Calu3 (cell line): ENCODE results near the gene SERF1A. TPM values are rescaled to one million over a fixed set of nuclear protein-coding genes. Genes with fewer than 3 reads are reported as not detected.
"Not testable (repeated sequence)": the region's sequence is repeated elsewhere in the genome, so short reads cannot be mapped to it uniquely, and the experiment has no call there.

ENCODE experiments used
- Bru-seq: library from RNA; stranded (reverse); fragments of 400-500 nt; gene quantifications from one replicate; lab custom pipeline; 2021; lab: Mats Ljungman, UMichigan
- BruChase-seq, 2 experiments: library from RNA; stranded (reverse); fragments of 400-500 nt; gene quantifications; one replicate each; lab custom pipeline; 2021; lab: Mats Ljungman, UMichigan
- BruUV-seq: library from RNA; stranded (reverse); fragments of 400-500 nt; replicated peaks from 2 replicates; lab custom pipeline; 2021; lab: Mats Ljungman, UMichigan
- CTCF ChIA-PET: fragments of 300-600 bp; sonication (Branson Sonifier 250); formaldehyde crosslinking; loops from one replicate; lab custom pipeline; 2022; ENCODE audit warnings: antibody characterized with exemption; lab: Charles Lee
- DNase-seq: peaks from one replicate; pipeline ENCODE4 v3.0.0; 2022
- H3K27ac Mint-ChIP-seq: one replicate; pipeline ENCODE4 v1.8.0; 2022; ENCODE audit warnings: mixed read lengths; ENCODE audit not compliant: unreplicated experiment
- H3K27me3 Mint-ChIP-seq: one replicate; pipeline ENCODE4 v1.8.0; 2022; ENCODE audit warnings: mixed read lengths; ENCODE audit not compliant: unreplicated experiment
- H3K36me3 Mint-ChIP-seq: one replicate; pipeline ENCODE4 v1.8.0; 2022; ENCODE audit warnings: mild to moderate bottlenecking, moderate library complexity, mixed read lengths; ENCODE audit not compliant: insufficient read depth, unreplicated experiment
- H3K4me1 Mint-ChIP-seq: one replicate; pipeline ENCODE4 v1.8.0; 2022; ENCODE audit warnings: mild to moderate bottlenecking, low read depth, mixed read lengths; ENCODE audit not compliant: unreplicated experiment
- H3K4me3 Mint-ChIP-seq: one replicate; pipeline ENCODE4 v1.8.0; 2022; ENCODE audit warnings: mild to moderate bottlenecking, low read depth, moderate library complexity, mixed read lengths; ENCODE audit not compliant: unreplicated experiment
- H3K9me3 Mint-ChIP-seq: one replicate; pipeline ENCODE4 v1.8.0; 2022; ENCODE audit warnings: low read depth, mixed read lengths; ENCODE audit not compliant: unreplicated experiment
- intact Hi-C: fragments of 100-400 bp; cut with micrococcal nuclease; formaldehyde crosslinking; loops from one replicate; pipeline ENCODE4 v1.10.0; 2022; ENCODE audit not compliant: unreplicated experiment
- long read RNA-seq: library from polyadenylated mRNA; stranded (forward); transcript quantifications from one replicate; pipeline ENCODE4 v2.0.0, GENCODE V29; 2022
- total RNA-seq: library from RNA; stranded (reverse); gene quantifications from 2 replicates; pipeline ENCODE4 v1.2.3, GENCODE V29; 2022

SERF1A gene
- total RNA-seq = 2.0 and 5.3 TPM in 2 replicates
- Bru-seq, nascent RNA = percentile 20 among the genes with signal in this experiment
- BruChase-seq, experiment 1, labeled RNA remaining after a 6-hour chase = percentile 20 among the genes with signal in this experiment
- percentile 24 among the genes with signal in this experiment for BruChase-seq, experiment 2, labeled RNA remaining after a 2-hour chase
- long read RNA-seq, transcript SERF1A-201 (3 exons, 963 nt) = major isoform, 41 of 47 reads
- long read RNA-seq, partial matches to known transcripts = 0 of 47 reads
- long read RNA-seq, other reads (novel, unspliced or antisense) = 3 of 47 reads

DNA sequence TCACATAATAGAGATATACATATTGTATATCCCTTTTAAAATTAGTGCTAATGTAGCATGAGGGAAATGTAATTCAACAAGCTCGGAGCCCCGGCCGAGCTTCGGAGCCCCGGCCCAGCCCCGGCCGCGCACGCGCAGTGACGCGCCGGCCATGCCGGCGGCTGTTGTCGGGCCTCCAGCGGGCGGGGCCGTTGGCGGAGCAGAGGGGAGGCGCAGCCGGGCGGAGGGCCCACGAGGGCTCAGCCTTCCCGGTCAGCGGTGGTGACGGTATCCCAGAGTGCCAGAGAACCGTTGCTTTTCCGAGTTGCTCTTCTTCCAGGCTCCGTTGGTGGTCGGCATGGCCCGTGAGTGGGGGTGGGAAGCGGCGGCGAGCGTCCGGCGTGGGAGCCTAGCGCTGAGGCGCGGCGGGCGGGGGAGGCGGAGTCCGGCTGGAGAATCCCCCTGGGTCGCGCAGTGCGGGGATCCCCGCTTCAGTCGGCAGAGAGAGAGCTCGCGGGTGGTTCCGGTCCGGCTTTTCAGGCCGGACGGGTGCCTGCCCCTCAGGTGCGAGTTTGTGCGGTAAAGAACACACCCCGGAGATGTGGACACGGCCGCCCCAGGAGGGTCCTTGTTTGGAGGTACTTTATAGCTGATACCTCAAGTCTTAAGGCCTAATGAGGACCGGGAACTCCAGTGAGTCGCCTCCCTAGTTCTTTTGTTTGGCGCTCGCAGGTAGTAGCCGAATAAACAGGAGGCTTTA, at the start of gene SERF1A:
SERF1A (plus strand) TSS at position 137 of the 739 bp plus-strand sequence; CDS start at position 338, 201 bp downstream.
- H3K27me3 Mint-ChIP-seq, H3K4me3 Mint-ChIP-seq, CTCF ChIA-PET, H3K4me1 Mint-ChIP-seq, DNase-seq, H3K27ac Mint-ChIP-seq, H3K9me3 Mint-ChIP-seq, BruUV-seq, H3K36me3 Mint-ChIP-seq, intact Hi-C loops: not testable (repeated sequence)

DNA sequence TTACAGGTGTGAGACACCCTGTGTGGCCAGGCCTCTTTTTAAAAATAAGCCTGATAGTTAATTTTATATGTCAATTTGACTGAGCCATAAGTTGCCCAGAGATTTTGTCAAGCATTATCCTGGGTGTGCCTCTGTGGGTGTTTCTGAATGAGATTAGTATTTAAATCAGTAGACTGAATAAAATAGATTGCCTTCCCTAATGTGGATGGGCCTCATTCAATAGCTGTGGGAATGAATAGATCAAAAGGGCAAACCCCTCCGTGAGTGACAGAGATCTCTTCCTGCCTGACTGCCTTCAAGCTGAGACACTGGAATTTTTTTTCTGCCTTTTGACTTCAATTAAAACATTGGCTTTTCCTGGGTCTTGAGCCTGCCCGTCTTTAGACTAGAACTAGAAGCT, 33.7 kb upstream of the SERF1A start:
- H3K9me3 Mint-ChIP-seq, BruUV-seq, H3K36me3 Mint-ChIP-seq, H3K27ac Mint-ChIP-seq, DNase-seq, H3K4me3 Mint-ChIP-seq, H3K4me1 Mint-ChIP-seq, H3K27me3 Mint-ChIP-seq, CTCF ChIA-PET, intact Hi-C loops: not testable (repeated sequence)

DNA sequence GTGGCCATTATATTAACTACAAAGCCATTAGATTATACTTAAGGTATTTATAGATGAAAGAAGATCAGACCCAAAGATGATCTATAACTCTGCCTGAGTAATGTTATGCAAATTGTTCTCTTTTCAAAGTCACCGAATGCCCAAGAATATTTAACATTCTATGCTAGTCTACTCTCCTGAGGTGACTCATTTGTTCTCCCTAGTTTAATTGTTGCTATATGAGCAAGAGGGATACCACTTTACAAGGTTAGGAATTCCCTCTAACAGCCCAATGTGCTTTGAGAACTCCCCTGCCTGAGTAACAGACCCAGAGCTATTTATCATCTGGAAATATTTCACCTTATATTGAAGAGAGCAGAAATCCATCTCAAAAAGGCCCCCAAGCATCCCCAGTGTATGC, 29.8 kb upstream of the SERF1A start:
- H3K4me3 Mint-ChIP-seq, DNase-seq, H3K4me1 Mint-ChIP-seq, H3K9me3 Mint-ChIP-seq, H3K27ac Mint-ChIP-seq, BruUV-seq, H3K36me3 Mint-ChIP-seq, H3K27me3 Mint-ChIP-seq, intact Hi-C loops, CTCF ChIA-PET: not testable (repeated sequence)

DNA sequence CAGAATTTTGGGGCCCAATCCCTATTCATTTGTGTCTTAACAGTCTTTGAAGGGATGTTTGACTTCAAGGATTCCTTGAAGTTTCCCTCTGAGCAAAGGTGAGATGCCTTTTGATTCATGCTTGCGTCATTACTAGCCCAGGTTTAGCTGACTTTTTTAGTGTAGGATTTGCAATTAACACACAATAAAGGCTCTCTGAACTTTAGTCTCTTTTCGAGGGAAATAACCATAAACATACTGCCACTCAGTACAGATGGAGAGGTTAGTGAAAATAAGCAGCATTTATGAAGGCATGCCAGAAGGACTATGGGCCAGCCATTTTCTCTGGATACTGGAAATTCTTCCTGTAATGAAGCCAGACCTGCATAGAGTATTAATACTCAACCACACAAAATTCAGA, 4.4 kb upstream of the SERF1A start:
- CTCF ChIA-PET, intact Hi-C loops, H3K4me3 Mint-ChIP-seq, H3K27ac Mint-ChIP-seq, H3K27me3 Mint-ChIP-seq, H3K9me3 Mint-ChIP-seq, BruUV-seq, H3K36me3 Mint-ChIP-seq, H3K4me1 Mint-ChIP-seq, DNase-seq: not testable (repeated sequence)

DNA sequence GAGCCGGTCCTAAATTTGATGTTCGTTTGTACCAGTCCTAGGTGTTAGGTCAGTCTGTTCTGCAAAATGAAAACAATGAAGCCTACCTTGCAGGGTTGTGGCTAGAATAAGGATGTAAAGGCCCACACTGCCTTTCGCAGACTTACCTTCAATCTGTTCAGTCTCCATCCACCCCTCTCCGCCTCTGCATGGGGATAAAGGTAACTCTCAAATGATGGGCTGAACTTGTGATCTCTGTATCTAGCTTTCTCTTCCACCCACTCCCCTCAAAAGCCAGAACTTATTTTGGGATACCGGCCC, 753 bp downstream of the SERF1A start:
- H3K4me3 Mint-ChIP-seq, DNase-seq, H3K4me1 Mint-ChIP-seq, H3K27me3 Mint-ChIP-seq, H3K36me3 Mint-ChIP-seq, intact Hi-C loops, H3K9me3 Mint-ChIP-seq, CTCF ChIA-PET, H3K27ac Mint-ChIP-seq: not testable (repeated sequence)
- BruUV-seq = TSS peak; percentile 65

DNA sequence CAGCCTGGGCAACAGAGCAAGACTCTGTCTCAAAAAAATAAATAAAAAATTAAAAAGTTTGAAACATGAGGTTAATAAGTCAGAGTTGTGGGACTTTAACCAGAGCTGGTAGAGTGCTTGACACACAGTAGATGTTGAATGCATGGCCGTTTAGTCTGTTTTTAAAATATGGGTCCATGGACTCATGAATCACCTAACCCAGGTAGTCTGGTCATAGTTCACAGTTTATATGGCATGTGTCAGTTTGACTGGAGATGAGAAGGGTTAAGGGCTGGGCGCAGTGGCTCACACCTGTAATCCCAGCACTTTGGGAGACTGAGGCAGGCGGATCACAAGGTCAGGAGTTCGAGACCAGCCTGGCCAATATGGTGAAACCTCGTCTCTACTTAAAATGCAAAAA, 6.2 kb downstream of the SERF1A start:
- intact Hi-C loops, H3K9me3 Mint-ChIP-seq, H3K27ac Mint-ChIP-seq, DNase-seq, H3K4me3 Mint-ChIP-seq, H3K27me3 Mint-ChIP-seq, BruUV-seq, H3K4me1 Mint-ChIP-seq, H3K36me3 Mint-ChIP-seq, CTCF ChIA-PET: not testable (repeated sequence)

DNA sequence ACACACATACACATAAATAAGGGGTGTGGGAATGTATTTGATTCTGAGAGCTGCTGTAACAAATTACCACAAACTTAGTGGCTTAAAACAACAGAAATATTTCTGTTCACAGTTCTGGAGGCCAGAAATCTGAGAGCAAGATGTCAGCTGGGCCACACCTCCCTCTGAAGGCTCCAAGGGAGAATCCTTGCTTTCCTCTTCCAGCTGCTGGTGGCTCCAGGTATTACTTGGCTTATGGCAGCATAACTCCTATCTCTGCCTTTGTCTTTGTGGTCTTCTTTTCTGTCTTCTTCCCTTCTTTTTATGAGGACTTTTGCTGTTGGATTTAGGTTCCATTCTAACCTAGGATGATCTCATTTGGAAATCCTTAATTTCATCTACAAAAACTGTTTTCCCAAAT, 16.4 kb downstream of the SERF1A start:
- H3K4me1 Mint-ChIP-seq, CTCF ChIA-PET, intact Hi-C loops, DNase-seq, H3K9me3 Mint-ChIP-seq, H3K27ac Mint-ChIP-seq, BruUV-seq, H3K27me3 Mint-ChIP-seq, H3K4me3 Mint-ChIP-seq, H3K36me3 Mint-ChIP-seq: not testable (repeated sequence)

DNA sequence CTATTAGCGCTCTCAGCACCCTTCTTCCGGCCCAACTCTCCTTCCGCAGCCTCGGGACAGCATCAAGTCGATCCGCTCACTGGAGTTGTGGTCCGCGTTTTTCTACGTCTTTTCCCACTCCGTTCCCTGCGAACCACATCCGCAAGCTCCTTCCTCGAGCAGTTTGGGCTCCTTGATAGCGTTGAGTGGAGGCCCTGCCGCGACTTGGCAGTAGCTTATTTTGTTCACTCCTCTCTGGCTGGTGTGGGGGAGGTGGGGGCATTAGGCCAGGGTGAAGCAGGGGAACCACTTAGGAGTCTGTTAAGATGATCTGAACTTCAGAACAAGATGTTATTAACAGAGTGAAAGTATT, 24.7 kb downstream of the SERF1A start:
- H3K9me3 Mint-ChIP-seq, CTCF ChIA-PET, H3K4me3 Mint-ChIP-seq, H3K4me1 Mint-ChIP-seq, DNase-seq, H3K27me3 Mint-ChIP-seq, H3K27ac Mint-ChIP-seq, H3K36me3 Mint-ChIP-seq, intact Hi-C loops, BruUV-seq: not testable (repeated sequence)

DNA sequence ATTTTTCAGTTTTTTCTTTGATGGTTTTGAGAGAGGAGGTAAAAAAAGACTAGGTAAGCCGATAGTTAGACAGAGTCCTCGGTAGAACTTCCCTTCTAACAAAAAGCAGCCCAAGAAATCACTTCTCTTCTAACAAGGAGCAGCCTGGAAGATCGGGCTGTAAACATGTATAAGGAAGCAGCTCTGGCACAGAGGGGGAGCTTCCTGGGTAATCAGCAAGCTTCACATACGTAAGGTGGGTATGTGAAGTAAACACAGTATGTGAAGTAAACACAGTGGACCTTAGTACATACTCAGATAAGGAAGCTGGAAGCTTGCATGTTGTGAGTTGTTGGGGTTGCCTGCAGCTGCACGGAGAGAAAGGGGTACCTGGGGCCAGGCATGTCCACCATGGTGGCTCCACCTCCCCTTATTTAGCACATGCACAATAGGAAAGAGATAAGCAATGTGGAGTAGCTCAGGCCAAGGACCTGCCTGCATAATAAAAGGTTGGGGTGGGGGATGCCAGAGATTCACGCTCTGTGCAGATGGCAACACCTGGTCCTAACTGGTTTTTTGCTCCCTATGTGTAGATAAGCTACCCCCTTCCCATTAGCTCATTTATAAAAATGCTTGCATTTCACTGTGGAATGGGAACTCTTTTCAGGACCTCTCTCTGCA, 31.4 kb downstream of the SERF1A start:
- H3K4me3 Mint-ChIP-seq, CTCF ChIA-PET, BruUV-seq, H3K27ac Mint-ChIP-seq, intact Hi-C loops, H3K36me3 Mint-ChIP-seq, H3K9me3 Mint-ChIP-seq, H3K27me3 Mint-ChIP-seq, H3K4me1 Mint-ChIP-seq, DNase-seq: not testable (repeated sequence)

DNA sequence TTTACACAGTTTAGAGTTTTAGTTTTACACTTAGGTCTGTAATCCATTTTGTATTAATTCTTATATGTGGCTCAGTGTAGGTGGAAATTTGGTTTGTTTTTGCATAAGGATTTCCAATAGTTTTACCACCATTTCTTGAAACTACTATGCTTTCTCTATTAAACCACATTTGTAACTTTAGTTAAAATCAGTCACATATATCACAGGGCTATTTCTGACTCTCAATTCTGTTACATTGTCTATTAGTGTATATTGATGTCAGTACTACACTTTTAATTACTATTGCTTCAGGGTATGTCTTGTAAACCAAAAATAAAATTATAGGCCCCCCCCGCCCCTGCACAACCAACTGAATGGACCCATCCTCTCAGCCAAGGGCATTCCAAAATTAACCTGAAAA, 32.1 kb downstream of the SERF1A start:
- H3K4me1 Mint-ChIP-seq, H3K4me3 Mint-ChIP-seq, DNase-seq, intact Hi-C loops, H3K36me3 Mint-ChIP-seq, H3K27ac Mint-ChIP-seq, H3K9me3 Mint-ChIP-seq, H3K27me3 Mint-ChIP-seq, BruUV-seq, CTCF ChIA-PET: not testable (repeated sequence)
